PFSK-1 (cell line): ENCODE measurements around the gene DDX23.

ENCODE experiments used
- POLR2AphosphoS5 ChIP-seq: IDR thresholded peaks from 2 replicates; pipeline ENCODE4 v1.6.1; 2012; ENCODE audit warnings: low read depth, mild to moderate bottlenecking, control low read depth, low read length, moderate library complexity
- REST ChIP-seq, 2 experiments: IDR thresholded peaks; 2 replicates each; pipeline versions ENCODE4 v1.6.1 to v1.8.0; 2011 to 2012; ENCODE audit warnings: low read depth in 2 of 2, low read length in 2 of 2, control low read depth in 1 of 2, inconsistent platforms in 1 of 2, mild to moderate bottlenecking in 1 of 2, moderate library complexity in 1 of 2; ENCODE audit not compliant: insufficient read depth in 1 of 2
- TAF1 ChIP-seq: IDR thresholded peaks from 2 replicates; pipeline ENCODE4 v1.6.1; 2012; ENCODE audit warnings: low read length, control low read depth, borderline replicate concordance; ENCODE audit not compliant: insufficient read depth

- TF ChIP-seq POLR2AphosphoS5 (no peak), REST (IDR thresholded peaks at IDR 0.05; ENCODE audit: insufficient read depth in 1 of 2, low read depth in 2 of 2, low read length in 2 of 2) (no peak), TAF1 (no peak)
Observed at GRCh38 chr12:48803675-48804074, 48.3 kb downstream of the DDX23 start.
